ENCODE data around the gene TBCD. TPM values are rescaled to one million over a fixed set of nuclear protein-coding genes. Genes with fewer than 3 reads are reported as not detected.

Gene TBCD
- total RNA-seq, 1 experiment from 2014 or later = 129 TPM

DNA sequence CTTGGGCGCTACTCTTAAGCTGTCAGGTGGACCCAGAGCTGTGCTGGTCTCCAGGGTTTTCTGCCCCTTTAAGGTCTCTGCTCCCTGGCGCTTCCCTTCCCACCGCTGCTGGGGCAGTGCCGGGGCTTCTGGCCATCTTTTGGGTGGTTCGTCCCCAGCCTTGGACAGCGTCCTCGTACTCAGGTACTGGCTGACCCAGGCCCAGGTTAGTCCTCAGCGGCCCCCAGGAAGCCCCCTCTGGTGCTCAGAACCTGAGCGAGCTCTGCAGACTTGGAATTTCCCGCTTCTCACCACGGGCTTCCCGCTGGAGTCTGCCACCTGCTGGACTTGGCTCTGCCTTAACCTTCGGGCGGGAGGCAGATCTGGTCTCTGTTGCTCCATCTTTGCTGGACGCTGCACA lies 182.0 kb downstream of the TBCD start:
- no peak overlapping the region for H3K9ac ChIP-seq (ENCODE audit: extremely low read depth, insufficient read length, low read length)
- no peak overlapping the region for H4K8ac ChIP-seq (replicated peaks; ENCODE audit: insufficient read length, low read depth, low read length)
- no peaks in the 10 kb centered on the region; the same call in 1 of the 2 replicates for H3K27me3 Mint-ChIP-seq (ENCODE audit: low read depth)
- DNase-seq = no peak
- no peak overlapping the region for H3K4me3 Mint-ChIP-seq
- no peak overlapping the region for H2BK20ac ChIP-seq (ENCODE audit: low read depth, low read length, poor library complexity, severe bottlenecking)
- no peak overlapping the region for H3K23ac ChIP-seq (ENCODE audit: insufficient read length, low read depth, low read length)
- H3K27ac Mint-ChIP-seq = no peak overlapping the region
- H3K36me3 Mint-ChIP-seq (ENCODE audit: insufficient read depth in 1 of 3, low read depth in 3 of 3) = peaks cover 37 to 80% (median 80%) of the 10 kb centered on the region in 3 experiments
- H2AFZ ChIP-seq (ENCODE audit: low read length) = no peak overlapping the region
- no peak overlapping the region for H3T11ph ChIP-seq (ENCODE audit: low read length)
- H4K20me1 ChIP-seq (ENCODE audit: control insufficient read depth, insufficient read depth, insufficient read length) = no peaks in the 10 kb centered on the region
- no peak overlapping the region for H2BK12ac ChIP-seq (ENCODE audit: insufficient read length, low read depth, low read length)
- H3K4ac ChIP-seq (ENCODE audit: low read depth, low read length) = no peak overlapping the region
- H3K23me2 ChIP-seq (ENCODE audit: insufficient read length, low read depth, low read length, poor library complexity, severe bottlenecking) = no peaks in the 10 kb centered on the region
- H4K91ac ChIP-seq (ENCODE audit: insufficient read length, low read depth, low read length) = no peak overlapping the region
- no peaks in the 10 kb centered on the region for H3K79me2 ChIP-seq (ENCODE audit: insufficient read depth, low read length)
- H3K18ac ChIP-seq (ENCODE audit: insufficient read length, low read depth, low read length) = no peak overlapping the region
- no peak overlapping the region for H4K5ac ChIP-seq (ENCODE audit: insufficient read length, low read depth, low read length)
- no peaks in the 10 kb centered on the region for H3K9me3 ChIP-seq (ENCODE audit: control insufficient read depth, low read depth, low read length)
- H3K4me2 ChIP-seq (ENCODE audit: insufficient read depth, insufficient read length, low read length) = no peak overlapping the region
- H3K4me1 ChIP-seq (ENCODE audit: insufficient read depth, low read length) = no peaks in the 10 kb centered on the region
- H3K27ac ChIP-seq (ENCODE audit: insufficient read length, low read depth, low read length) = no peak overlapping the region
- H2AK5ac ChIP-seq (ENCODE audit: insufficient read length, low read length) = no peak overlapping the region
- H3K79me1 ChIP-seq (ENCODE audit: insufficient read depth, low read depth, low read length, poor library complexity, severe bottlenecking) = no peaks in the 10 kb centered on the region
- H3K4me1 Mint-ChIP-seq = peaks cover 0 to 6% of the 10 kb centered on the region in 2 experiments; a peak in 1 of 4 replicates
- no peak overlapping the region for H3K14ac ChIP-seq (ENCODE audit: insufficient read depth, low read length)
- no peak overlapping the region for H2BK15ac ChIP-seq (ENCODE audit: low read depth, low read length)
- no peak overlapping the region for H3K56ac ChIP-seq (ENCODE audit: insufficient read length, low read depth, low read length)
- H3K27me3 ChIP-seq (ENCODE audit: insufficient read depth, low read length) = no peaks in the 10 kb centered on the region
- no peak overlapping the region for H2BK5ac ChIP-seq (ENCODE audit: insufficient read length, low read length)
- no CpG with 5 or more reads among the region's 15 CpGs for WGBS (ENCODE audit: extremely low coverage, insufficient read length, low lambda C conversion rate)
- H3K9me3 Mint-ChIP-seq = no peaks in the 10 kb centered on the region
- no peak overlapping the region for H2BK120ac ChIP-seq (ENCODE audit: low read depth, low read length, poor library complexity, severe bottlenecking)
- TF ChIP-seq CTCF (conservative IDR thresholded peaks at IDR 0.05) = peak; percentile 36; the same call in 1 of the 3 replicates
